ENCODE data around the gene TIAL1. TPM values are rescaled to one million over a fixed set of nuclear protein-coding genes. Genes with fewer than 3 reads are reported as not detected.

TIAL1 gene
- total and polyA plus RNA-seq, 2 of the 13 experiments (the other 11 are each of a cell fraction or from before 2014, with no cell fraction given) = 31.5 to 148 TPM

DNA sequence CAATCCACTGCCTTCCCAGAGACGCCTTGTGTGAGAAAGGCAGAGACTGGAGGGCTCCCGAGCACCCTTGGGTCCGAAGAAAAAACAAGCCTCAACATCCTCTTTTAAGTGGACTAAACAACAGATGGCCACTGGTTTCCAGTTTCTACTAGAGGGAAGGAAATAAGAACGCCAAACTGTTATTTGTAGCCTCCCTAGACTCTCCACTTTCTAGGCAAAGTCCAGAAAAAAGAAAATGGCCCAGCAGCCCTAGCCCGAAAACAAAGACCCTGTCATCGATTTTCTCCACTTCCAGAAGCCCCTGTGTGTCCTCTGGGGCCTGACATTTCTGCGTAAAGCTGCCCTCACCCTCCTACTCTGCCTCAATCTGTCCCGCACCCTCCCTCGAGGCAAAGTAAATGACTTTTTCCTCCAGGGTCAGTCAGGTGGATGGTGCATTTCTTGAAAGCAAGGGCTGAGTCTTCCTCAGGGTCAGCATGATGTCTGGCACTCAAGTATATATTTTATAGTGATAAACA lies 60.2 kb downstream of the TIAL1 start:
- ChIA-PET POLR2A (no interaction called here), CTCF (ENCODE audit: low intra/inter-chr PET ratio, low total read pairs) (no interaction called here)
- in situ Hi-C loops (cut with HindIII; ENCODE audit: extremely low pct_ligation_motif_present, low pct_unique_long_range_greater_than_20kb) = loop anchor here (25.0 kb wide), 1 partner anchor 349 kb away; the partner anchor contains the start of gene PRDX3
- 64% methylated on average over 9 of the region's 9 CpGs for WGBS (ENCODE audit: low lambda C conversion rate)
- DNase-seq (ENCODE audit: low spot score) (no peak), ATAC-seq (no peak), FAIRE-seq (no peak)
- intact Hi-C loops (cut with micrococcal nuclease; ENCODE audit: unreplicated experiment) = no loop called here
- no TSS peak for BruUV-seq (replicated peaks)
- H4K20me1 ChIP-seq (ENCODE audit: insufficient read depth, low read length) = no peaks in the 10 kb centered on the region
- peaks cover 4 to 21% of the 10 kb centered on the region in 2 experiments; a peak in 4 of 5 replicates for H3K27me3 ChIP-seq (ENCODE audit: control insufficient read depth in 1 of 2, insufficient read depth in 2 of 2, low read length in 2 of 2)
- H3K4me1 ChIP-seq (ENCODE audit: insufficient read depth, low read length) = peaks cover 26% of the 10 kb centered on the region
- H3K4me3 ChIP-seq (replicated peaks in 1 of 3; ENCODE audit: insufficient read depth in 1 of 3, low read depth in 2 of 3, low read length in 3 of 3) = no peak overlapping the region
- H3K27ac ChIP-seq (ENCODE audit: extremely low read length, insufficient read depth, low read length) = no peak overlapping the region
- H3K36me3 ChIP-seq (replicated peaks in 1 of 2; ENCODE audit: control insufficient read depth in 1 of 2, insufficient read depth in 2 of 2, low read length in 2 of 2) = no peaks in the 10 kb centered on the region
- no peak overlapping the region for H3K9ac ChIP-seq (ENCODE audit: insufficient read depth, low read depth, low read length)
- H3K9me3 ChIP-seq (ENCODE audit: low read length) = no peaks in the 10 kb centered on the region
- no peaks in the 10 kb centered on the region for H3K79me2 ChIP-seq (ENCODE audit: insufficient read depth, low read length)
- H3K4me2 ChIP-seq (ENCODE audit: low read depth, low read length) = no peak overlapping the region
- H2AFZ ChIP-seq (ENCODE audit: low read length) = no peak overlapping the region
- TF ChIP-seq, protein P1, sequence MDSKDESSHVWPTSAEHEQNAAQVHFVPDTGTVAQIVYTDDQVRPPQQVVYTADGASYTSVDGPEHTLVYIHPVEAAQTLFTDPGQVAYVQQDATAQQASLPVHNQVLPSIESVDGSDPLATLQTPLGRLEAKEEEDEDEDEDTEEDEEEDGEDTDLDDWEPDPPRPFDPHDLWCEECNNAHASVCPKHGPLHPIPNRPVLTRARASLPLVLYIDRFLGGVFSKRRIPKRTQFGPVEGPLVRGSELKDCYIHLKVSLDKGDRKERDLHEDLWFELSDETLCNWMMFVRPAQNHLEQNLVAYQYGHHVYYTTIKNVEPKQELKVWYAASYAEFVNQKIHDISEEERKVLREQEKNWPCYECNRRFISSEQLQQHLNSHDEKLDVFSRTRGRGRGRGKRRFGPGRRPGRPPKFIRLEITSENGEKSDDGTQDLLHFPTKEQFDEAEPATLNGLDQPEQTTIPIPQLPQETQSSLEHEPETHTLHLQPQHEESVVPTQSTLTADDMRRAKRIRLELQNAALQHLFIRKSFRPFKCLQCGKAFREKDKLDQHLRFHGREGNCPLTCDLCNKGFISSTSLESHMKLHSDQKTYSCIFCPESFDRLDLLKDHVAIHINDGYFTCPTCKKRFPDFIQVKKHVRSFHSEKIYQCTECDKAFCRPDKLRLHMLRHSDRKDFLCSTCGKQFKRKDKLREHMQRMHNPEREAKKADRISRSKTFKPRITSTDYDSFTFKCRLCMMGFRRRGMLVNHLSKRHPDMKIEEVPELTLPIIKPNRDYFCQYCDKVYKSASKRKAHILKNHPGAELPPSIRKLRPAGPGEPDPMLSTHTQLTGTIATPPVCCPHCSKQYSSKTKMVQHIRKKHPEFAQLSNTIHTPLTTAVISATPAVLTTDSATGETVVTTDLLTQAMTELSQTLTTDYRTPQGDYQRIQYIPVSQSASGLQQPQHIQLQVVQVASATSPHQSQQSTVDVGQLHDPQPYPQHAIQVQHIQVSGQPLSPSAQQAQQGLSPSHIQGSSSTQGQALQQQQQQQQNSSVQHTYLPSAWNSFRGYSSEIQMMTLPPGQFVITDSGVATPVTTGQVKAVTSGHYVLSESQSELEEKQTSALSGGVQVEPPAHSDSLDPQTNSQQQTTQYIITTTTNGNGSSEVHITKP (CRISPR knock-in tag; IDR thresholded peaks at IDR 0.05; ENCODE audit: low read depth) = no peak
- no peak for TF ChIP-seq GLI4 (CRISPR knock-in tag; IDR thresholded peaks at IDR 0.05; ENCODE audit: borderline replicate concordance)
- no peak for TF ChIP-seq EED (CRISPR knock-in tag; IDR thresholded peaks at IDR 0.05)
- no peak for TF ChIP-seq AGO1 (IDR thresholded peaks at IDR 0.05; ENCODE audit: low read depth, low read length, poor library complexity, severe bottlenecking)
- TF ChIP-seq BCL6 (CRISPR knock-in tag; IDR thresholded peaks at IDR 0.05) = no peak
- TF ChIP-seq, protein P2, sequence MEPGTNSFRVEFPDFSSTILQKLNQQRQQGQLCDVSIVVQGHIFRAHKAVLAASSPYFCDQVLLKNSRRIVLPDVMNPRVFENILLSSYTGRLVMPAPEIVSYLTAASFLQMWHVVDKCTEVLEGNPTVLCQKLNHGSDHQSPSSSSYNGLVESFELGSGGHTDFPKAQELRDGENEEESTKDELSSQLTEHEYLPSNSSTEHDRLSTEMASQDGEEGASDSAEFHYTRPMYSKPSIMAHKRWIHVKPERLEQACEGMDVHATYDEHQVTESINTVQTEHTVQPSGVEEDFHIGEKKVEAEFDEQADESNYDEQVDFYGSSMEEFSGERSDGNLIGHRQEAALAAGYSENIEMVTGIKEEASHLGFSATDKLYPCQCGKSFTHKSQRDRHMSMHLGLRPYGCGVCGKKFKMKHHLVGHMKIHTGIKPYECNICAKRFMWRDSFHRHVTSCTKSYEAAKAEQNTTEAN (CRISPR knock-in tag; conservative IDR thresholded peaks at IDR 0.05) = no peak
- TF ChIP-seq TFDP1 (CRISPR knock-in tag; IDR thresholded peaks at IDR 0.05; ENCODE audit: borderline replicate concordance) = no peak
- no peak for TF ChIP-seq SRY (CRISPR knock-in tag; IDR thresholded peaks at IDR 0.05)
- TF ChIP-seq ZNF382 (CRISPR knock-in tag; IDR thresholded peaks at IDR 0.05; ENCODE audit: borderline replicate concordance) = no peak
- TF ChIP-seq, protein P3, sequence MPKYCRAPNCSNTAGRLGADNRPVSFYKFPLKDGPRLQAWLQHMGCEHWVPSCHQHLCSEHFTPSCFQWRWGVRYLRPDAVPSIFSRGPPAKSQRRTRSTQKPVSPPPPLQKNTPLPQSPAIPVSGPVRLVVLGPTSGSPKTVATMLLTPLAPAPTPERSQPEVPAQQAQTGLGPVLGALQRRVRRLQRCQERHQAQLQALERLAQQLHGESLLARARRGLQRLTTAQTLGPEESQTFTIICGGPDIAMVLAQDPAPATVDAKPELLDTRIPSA (CRISPR knock-in tag; IDR thresholded peaks at IDR 0.05; ENCODE audit: borderline replicate concordance) = no peak
- no peak for TF ChIP-seq SMYD3 (CRISPR knock-in tag; IDR thresholded peaks at IDR 0.05)
- TF ChIP-seq MYPOP (CRISPR knock-in tag; IDR thresholded peaks at IDR 0.05) = no peak
- no peak for TF ChIP-seq SP1 (IDR thresholded peaks at IDR 0.05)
- no peak for TF ChIP-seq SP1 (CRISPR knock-in tag; IDR thresholded peaks at IDR 0.05)
- TF ChIP-seq SYNCRIP (IDR thresholded peaks at IDR 0.05; ENCODE audit: insufficient read depth, low read depth, low read length) = no peak
- TF ChIP-seq ZBTB1 (CRISPR knock-in tag; IDR thresholded peaks at IDR 0.05; ENCODE audit: borderline replicate concordance) = no peak
- TF ChIP-seq ZNF232 (CRISPR knock-in tag; IDR thresholded peaks at IDR 0.05; ENCODE audit: borderline replicate concordance) = no peak

Measured in HepG2 (cell line).